Type B pancreatic cell (in vitro differentiated cells): ENCODE measurements around the gene MMP19. TPM values are rescaled to one million over a fixed set of nuclear protein-coding genes. Genes with fewer than 3 reads are reported as not detected.
A peak's percentile ranks its signal among the peaks of the same experiment; 100 is the strongest.

Experiments
- DNase-seq: peaks from one replicate; pipeline ENCODE4 v3.0.0; 2021; ENCODE audit warnings: mixed read lengths; ENCODE audit not compliant: unreplicated experiment; ENCODE audit errors: extremely low spot score
- H3K27ac Mint-ChIP-seq: 2 replicates; pipeline ENCODE4 v1.8.0; 2021; ENCODE audit warnings: mild to moderate bottlenecking, mixed read lengths
- H3K27me3 Mint-ChIP-seq: 2 replicates; pipeline ENCODE4 v1.8.0; 2021; ENCODE audit warnings: mixed read lengths
- H3K36me3 Mint-ChIP-seq: 2 replicates; pipeline ENCODE4 v1.8.0; 2021; ENCODE audit warnings: mixed read lengths
- H3K4me1 Mint-ChIP-seq: one replicate; pipeline ENCODE4 v1.8.0; 2021; ENCODE audit warnings: mixed read lengths; ENCODE audit not compliant: unreplicated experiment
- H3K4me3 Mint-ChIP-seq: 2 replicates; pipeline ENCODE4 v1.8.0; 2021; ENCODE audit warnings: mild to moderate bottlenecking, mixed read lengths
- H3K9me3 Mint-ChIP-seq: 2 replicates; pipeline ENCODE4 v1.8.0; 2021; ENCODE audit warnings: mixed read lengths
- total RNA-seq: library from RNA; stranded (reverse); gene quantifications from 2 replicates; pipeline ENCODE4 v1.2.1, GENCODE V29; 2021; ENCODE audit warnings: low replicate concordance
- TF ChIP-seq, protein P1 (sequence below): fragments of 200-600 bp; sonication (generic); conservative IDR thresholded peaks from 2 replicates; pipeline ENCODE4 v1.5.0; 2021; ENCODE audit warnings: antibody characterized with exemption, mild to moderate bottlenecking

MMP19 gene
- total RNA-seq, 1 donor from 2014 or later = 0.48 TPM

DNA sequence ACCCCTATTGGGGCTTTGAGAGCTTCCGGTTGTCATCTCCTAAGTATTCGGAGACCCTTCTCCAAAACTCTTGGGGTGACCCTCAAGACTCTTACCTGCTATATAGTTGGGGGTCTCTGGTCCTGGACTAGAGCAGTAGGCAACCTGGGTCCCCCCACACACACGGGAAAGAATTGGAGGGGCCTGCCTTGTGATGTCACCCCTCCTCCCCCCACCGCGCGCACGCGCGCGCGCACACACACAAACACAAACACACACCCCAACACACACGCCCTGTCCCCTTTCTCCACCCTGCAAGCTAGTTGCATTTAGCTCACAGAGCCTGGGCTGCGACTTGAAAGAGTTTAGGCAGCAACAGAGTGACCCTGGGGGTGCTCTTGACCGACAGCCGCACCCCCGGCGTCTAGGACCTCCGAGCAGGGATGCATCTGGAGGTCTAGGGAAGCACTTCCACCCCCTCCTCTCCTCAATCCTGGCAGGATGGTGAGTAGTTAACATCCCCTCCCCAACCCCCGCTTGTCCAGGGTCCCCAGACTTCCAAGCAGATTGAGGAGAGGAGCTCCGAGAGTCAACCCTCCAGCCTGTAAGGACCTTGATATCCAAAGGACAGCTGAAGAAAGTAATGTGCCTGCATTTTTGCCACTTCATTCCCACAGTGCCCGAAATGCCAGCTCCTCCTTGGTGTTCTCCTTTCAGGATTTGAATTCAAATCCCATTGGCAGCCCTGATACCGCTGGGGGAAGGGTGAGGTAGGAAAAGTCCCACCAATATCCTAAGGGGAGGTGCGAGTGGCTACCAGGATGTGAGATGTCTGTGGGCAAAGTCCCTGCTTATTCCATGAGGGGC lies 11.9 kb downstream of the MMP19 start:
- H3K36me3 Mint-ChIP-seq = peaks cover 8% of the 10 kb centered on the region
- H3K27ac Mint-ChIP-seq = peak overlapping the region; percentile 96
- TF ChIP-seq, protein P1, sequence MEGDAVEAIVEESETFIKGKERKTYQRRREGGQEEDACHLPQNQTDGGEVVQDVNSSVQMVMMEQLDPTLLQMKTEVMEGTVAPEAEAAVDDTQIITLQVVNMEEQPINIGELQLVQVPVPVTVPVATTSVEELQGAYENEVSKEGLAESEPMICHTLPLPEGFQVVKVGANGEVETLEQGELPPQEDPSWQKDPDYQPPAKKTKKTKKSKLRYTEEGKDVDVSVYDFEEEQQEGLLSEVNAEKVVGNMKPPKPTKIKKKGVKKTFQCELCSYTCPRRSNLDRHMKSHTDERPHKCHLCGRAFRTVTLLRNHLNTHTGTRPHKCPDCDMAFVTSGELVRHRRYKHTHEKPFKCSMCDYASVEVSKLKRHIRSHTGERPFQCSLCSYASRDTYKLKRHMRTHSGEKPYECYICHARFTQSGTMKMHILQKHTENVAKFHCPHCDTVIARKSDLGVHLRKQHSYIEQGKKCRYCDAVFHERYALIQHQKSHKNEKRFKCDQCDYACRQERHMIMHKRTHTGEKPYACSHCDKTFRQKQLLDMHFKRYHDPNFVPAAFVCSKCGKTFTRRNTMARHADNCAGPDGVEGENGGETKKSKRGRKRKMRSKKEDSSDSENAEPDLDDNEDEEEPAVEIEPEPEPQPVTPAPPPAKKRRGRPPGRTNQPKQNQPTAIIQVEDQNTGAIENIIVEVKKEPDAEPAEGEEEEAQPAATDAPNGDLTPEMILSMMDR = no peak
- H3K4me3 Mint-ChIP-seq = peak overlapping the region; percentile 98
- H3K27me3 Mint-ChIP-seq = no peaks in the 10 kb centered on the region
- no peaks in the 10 kb centered on the region for H3K9me3 Mint-ChIP-seq
- DNase-seq = peak; percentile 80
- H3K4me1 Mint-ChIP-seq = peaks cover 33% of the 10 kb centered on the region

DNA sequence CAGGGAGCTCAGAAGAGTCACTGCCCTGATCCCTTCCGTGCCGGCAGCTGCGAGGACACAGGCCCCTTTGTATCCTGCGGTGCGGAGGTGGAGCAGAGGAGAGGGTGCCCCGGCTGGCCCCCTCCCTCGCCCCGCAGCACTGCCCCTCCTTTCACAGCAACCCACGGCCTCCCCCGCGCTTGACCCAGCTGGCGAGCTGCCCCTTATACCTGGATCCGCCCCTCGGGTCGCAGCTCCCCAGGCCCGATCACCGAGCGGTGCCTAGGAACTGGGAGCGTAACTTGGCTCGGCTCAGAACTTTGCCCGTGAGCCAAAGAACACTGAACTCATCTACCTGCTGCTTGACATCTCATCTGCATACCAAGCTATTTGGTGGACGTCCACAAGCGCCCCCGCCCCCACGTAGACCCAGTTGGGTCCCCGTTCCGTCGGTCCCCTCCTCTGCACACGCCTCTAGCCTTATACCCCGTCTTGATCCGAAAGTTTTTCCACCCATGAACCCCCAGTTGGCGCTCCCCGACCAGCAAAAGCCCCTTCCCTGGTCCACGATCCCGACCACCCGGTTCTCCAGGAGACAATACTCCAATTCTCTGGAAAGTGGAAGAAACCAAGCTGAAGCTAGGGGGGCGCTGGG lies 12.7 kb downstream of the MMP19 start:
- H3K27ac Mint-ChIP-seq = peak overlapping the region; percentile 96
- H3K4me3 Mint-ChIP-seq = peak overlapping the region; percentile 98
- TF ChIP-seq, protein P1 = no peak
- no peaks in the 10 kb centered on the region for H3K27me3 Mint-ChIP-seq
- H3K4me1 Mint-ChIP-seq = peaks cover 36% of the 10 kb centered on the region
- H3K9me3 Mint-ChIP-seq = no peaks in the 10 kb centered on the region
- DNase-seq = no peak
- H3K36me3 Mint-ChIP-seq = peaks cover 8% of the 10 kb centered on the region

DNA sequence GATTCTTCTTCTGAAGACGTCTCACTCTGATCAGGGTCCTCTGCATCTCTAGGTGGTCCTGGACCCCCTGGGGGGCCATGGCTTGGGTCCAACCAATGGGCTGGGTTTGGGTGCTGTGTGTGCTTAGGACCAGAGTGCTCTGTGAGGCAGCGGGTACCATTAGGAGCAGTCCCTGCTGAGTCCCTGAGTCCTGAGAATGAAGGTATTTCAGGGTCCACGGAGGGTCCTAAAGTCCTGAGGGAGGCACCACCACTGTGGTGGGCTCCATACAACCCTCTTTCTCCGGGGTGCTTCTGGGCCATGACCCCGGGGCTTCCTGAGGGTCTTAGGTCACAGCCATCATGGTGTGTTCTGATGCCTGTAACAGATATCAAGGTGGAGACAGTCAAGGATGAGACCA lies 14.4 kb downstream of the MMP19 start:
- no peaks in the 10 kb centered on the region for H3K9me3 Mint-ChIP-seq
- peak overlapping the region; percentile 98 for H3K4me3 Mint-ChIP-seq
- H3K4me1 Mint-ChIP-seq = peaks cover 42% of the 10 kb centered on the region
- DNase-seq = no peak
- H3K27ac Mint-ChIP-seq = peak overlapping the region; percentile 96
- TF ChIP-seq, protein P1 = no peak
- H3K27me3 Mint-ChIP-seq = no peaks in the 10 kb centered on the region
- H3K36me3 Mint-ChIP-seq = peaks cover 8% of the 10 kb centered on the region

DNA sequence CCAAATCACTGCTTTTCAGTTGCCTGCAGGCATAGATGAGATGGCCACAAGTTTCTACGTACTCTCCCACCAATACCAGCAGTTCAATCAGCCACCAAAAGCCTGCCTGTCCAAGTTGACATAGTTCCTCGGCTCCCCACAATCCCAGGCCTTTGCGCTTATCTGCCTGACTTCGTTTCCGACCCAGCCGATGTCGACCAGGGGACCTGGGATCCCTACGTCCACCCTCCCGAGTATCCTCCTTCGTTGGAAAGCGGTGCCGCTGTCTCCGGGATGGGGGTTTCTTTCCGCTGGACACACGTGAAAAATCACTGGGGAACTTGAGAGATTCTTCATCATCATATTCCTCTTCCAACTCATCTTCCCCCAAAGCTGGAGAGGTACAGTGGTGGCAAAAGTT lies 14.9 kb downstream of the MMP19 start:
- Mint-ChIP-seq H3K4me3 (peak overlapping the region; percentile 98), H3K9me3 (no peaks in the 10 kb centered on the region), H3K27me3 (no peaks in the 10 kb centered on the region), H3K36me3 (peaks cover 14% of the 10 kb centered on the region), H3K4me1 (peaks cover 47% of the 10 kb centered on the region), H3K27ac (peak overlapping the region; percentile 51)
- TF ChIP-seq, protein P1 = no peak
- DNase-seq = no peak

DNA sequence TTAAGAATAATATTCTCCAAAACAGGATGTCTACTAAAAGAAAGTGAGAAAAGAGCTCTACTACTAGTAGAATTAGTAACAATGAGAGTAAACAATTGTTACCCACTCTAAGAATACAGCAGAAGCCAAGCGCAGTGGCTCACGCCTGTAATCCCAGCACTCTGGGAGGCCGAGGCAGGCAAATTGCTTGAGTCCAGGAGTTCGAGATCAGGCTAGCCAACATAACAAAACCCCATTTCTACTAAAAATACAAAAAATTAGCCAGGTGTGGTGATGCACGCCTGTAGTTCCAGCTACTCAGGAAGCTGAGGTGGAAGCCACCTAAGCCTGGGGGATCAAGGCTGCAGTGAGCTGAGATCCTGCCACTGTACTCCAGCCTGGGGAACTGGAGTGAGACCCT lies 18.0 kb downstream of the MMP19 start:
- peaks cover 21% of the 10 kb centered on the region for H3K36me3 Mint-ChIP-seq
- DNase-seq = no peak
- no peaks in the 10 kb centered on the region for H3K27me3 Mint-ChIP-seq
- TF ChIP-seq, protein P1 = no peak
- no peak overlapping the region for H3K27ac Mint-ChIP-seq
- peak overlapping the region; percentile 1 for H3K4me3 Mint-ChIP-seq
- H3K9me3 Mint-ChIP-seq = no peaks in the 10 kb centered on the region
- peaks cover 39% of the 10 kb centered on the region for H3K4me1 Mint-ChIP-seq
